ENCODE results near the gene CPNE6. TPM values are rescaled to one million over a fixed set of nuclear protein-coding genes. Genes with fewer than 3 reads are reported as not detected.

The CPNE6 gene
- total and polyA plus RNA-seq, 2 of the 13 experiments (the other 11 are each of a cell fraction or from before 2014, with no cell fraction given): not detected

GRCh38 chr14:24080888-24081738 is 9.8 kb downstream of the CPNE6 start (continued):
- no peak for TF ChIP-seq POLR2AphosphoS2 (IDR thresholded peaks at IDR 0.05; ENCODE audit: low read depth, low read length)
- TF ChIP-seq ADNP (CRISPR knock-in tag; IDR thresholded peaks at IDR 0.05): no peak
- no peak for TF ChIP-seq SSRP1 (CRISPR knock-in tag; IDR thresholded peaks at IDR 0.05)
- TF ChIP-seq LCORL (IDR thresholded peaks at IDR 0.05): no peak
- 0 out of 2 replicates have a peak, but pooled peaks have one; percentile 38 for TF ChIP-seq LCORL (CRISPR knock-in tag; IDR thresholded peaks at IDR 0.05)
- TF ChIP-seq, protein P1, sequence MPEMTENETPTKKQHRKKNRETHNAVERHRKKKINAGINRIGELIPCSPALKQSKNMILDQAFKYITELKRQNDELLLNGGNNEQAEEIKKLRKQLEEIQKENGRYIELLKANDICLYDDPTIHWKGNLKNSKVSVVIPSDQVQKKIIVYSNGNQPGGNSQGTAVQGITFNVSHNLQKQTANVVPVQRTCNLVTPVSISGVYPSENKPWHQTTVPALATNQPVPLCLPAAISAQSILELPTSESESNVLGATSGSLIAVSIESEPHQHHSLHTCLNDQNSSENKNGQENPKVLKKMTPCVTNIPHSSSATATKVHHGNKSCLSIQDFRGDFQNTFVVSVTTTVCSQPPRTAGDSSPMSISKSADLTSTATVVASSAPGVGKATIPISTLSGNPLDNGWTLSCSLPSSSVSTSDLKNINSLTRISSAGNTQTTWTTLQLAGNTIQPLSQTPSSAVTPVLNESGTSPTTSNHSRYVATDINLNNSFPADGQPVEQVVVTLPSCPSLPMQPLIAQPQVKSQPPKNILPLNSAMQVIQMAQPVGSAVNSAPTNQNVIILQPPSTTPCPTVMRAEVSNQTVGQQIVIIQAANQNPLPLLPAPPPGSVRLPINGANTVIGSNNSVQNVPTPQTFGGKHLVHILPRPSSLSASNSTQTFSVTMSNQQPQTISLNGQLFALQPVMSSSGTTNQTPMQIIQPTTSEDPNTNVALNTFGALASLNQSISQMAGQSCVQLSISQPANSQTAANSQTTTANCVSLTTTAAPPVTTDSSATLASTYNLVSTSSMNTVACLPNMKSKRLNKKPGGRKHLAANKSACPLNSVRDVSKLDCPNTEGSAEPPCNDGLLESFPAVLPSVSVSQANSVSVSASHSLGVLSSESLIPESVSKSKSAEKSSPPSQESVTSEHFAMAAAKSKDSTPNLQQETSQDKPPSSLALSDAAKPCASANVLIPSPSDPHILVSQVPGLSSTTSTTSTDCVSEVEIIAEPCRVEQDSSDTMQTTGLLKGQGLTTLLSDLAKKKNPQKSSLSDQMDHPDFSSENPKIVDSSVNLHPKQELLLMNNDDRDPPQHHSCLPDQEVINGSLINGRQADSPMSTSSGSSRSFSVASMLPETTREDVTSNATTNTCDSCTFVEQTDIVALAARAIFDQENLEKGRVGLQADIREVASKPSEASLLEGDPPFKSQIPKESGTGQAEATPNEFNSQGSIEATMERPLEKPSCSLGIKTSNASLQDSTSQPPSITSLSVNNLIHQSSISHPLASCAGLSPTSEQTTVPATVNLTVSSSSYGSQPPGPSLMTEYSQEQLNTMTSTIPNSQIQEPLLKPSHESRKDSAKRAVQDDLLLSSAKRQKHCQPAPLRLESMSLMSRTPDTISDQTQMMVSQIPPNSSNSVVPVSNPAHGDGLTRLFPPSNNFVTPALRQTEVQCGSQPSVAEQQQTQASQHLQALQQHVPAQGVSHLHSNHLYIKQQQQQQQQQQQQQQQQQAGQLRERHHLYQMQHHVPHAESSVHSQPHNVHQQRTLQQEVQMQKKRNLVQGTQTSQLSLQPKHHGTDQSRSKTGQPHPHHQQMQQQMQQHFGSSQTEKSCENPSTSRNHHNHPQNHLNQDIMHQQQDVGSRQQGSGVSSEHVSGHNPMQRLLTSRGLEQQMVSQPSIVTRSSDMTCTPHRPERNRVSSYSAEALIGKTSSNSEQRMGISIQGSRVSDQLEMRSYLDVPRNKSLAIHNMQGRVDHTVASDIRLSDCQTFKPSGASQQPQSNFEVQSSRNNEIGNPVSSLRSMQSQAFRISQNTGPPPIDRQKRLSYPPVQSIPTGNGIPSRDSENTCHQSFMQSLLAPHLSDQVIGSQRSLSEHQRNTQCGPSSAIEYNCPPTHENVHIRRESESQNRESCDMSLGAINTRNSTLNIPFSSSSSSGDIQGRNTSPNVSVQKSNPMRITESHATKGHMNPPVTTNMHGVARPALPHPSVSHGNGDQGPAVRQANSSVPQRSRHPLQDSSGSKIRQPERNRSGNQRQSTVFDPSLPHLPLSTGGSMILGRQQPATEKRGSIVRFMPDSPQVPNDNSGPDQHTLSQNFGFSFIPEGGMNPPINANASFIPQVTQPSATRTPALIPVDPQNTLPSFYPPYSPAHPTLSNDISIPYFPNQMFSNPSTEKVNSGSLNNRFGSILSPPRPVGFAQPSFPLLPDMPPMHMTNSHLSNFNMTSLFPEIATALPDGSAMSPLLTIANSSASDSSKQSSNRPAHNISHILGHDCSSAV (CRISPR knock-in tag; IDR thresholded peaks at IDR 0.05; ENCODE audit: borderline replicate concordance): no peak
- no peak for TF ChIP-seq ATF7 (IDR thresholded peaks at IDR 0.05)
- TF ChIP-seq ATF7 (CRISPR knock-in tag; IDR thresholded peaks at IDR 0.05): no peak
- peak; percentile 83 for TF ChIP-seq SALL1 (CRISPR knock-in tag; IDR thresholded peaks at IDR 0.05)
- TF ChIP-seq ZNF251 (CRISPR knock-in tag; IDR thresholded peaks at IDR 0.05): no peak
- TF ChIP-seq ZNF619 (CRISPR knock-in tag; IDR thresholded peaks at IDR 0.05): no peak
- TF ChIP-seq KDM6A (CRISPR knock-in tag; IDR thresholded peaks at IDR 0.05; ENCODE audit: low read depth): no peak
- peak; percentile 81 for TF ChIP-seq ZNF879 (CRISPR knock-in tag; IDR thresholded peaks at IDR 0.05)
- peak; percentile 93; the same call in 1 of the 2 replicates for TF ChIP-seq GPN1 (CRISPR knock-in tag; IDR thresholded peaks at IDR 0.05; ENCODE audit: borderline replicate concordance)
- TF ChIP-seq TGIF2 (CRISPR knock-in tag; IDR thresholded peaks at IDR 0.05): no peak
- peak; percentile 89 for TF ChIP-seq ZNF768 (CRISPR knock-in tag; IDR thresholded peaks at IDR 0.05)
- TF ChIP-seq NFIB (CRISPR knock-in tag; IDR thresholded peaks at IDR 0.05; ENCODE audit: borderline replicate concordance): no peak
- TF ChIP-seq ATAD3A (CRISPR knock-in tag; IDR thresholded peaks at IDR 0.05): no peak
- peak; percentile 98 for TF ChIP-seq SRY (CRISPR knock-in tag; IDR thresholded peaks at IDR 0.05)
- peak; percentile 77; the same call in 1 of the 2 replicates for TF ChIP-seq SMAD3 (CRISPR knock-in tag; IDR thresholded peaks at IDR 0.05)
- TF ChIP-seq SP5 (CRISPR knock-in tag; IDR thresholded peaks at IDR 0.05; ENCODE audit: borderline replicate concordance, low read depth): peak; percentile 61
- no peak for TF ChIP-seq MLLT10 (CRISPR knock-in tag; IDR thresholded peaks at IDR 0.05)
- TF ChIP-seq, protein P2, sequence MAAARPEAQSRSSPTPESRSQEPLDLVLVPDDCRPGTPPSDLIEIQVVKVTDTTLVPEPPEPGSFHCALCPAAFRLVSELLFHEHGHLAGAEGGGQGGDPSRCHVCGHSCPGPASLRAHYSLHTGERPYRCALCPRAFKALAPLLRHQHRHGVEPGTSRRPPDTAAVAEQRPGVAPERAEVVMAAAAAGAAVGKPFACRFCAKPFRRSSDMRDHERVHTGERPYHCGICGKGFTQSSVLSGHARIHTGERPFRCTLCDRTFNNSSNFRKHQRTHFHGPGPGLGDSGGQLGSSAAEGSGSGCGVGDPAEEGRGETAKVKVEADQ (CRISPR knock-in tag; IDR thresholded peaks at IDR 0.05; ENCODE audit: borderline replicate concordance): peak; percentile 62; the same call in 1 of the 2 replicates

Measured in HepG2 (cell line).